ENCODE measurements around the gene FERMT3. TPM values are rescaled to one million over a fixed set of nuclear protein-coding genes. Genes with fewer than 3 reads are reported as not detected.
A peak's percentile ranks its signal among the peaks of the same experiment; 100 is the strongest.

The FERMT3 gene
- total and polyA plus RNA-seq, 2 of the 13 experiments (the other 11 are each of a cell fraction or from before 2014, with no cell fraction given), result 0.29 TPM; not detected in 1

GRCh38 chr11:64245797-64246620 lies 39.5 kb downstream of the FERMT3 start (continued):
- TF ChIP-seq ARID4A (CRISPR knock-in tag; IDR thresholded peaks at IDR 0.05; ENCODE audit: borderline replicate concordance) (peak; percentile 55; the same call in 1 of the 2 replicates), SKI (IDR thresholded peaks at IDR 0.05; ENCODE audit: partially characterized antibody) (no peak), HNF4G (IDR thresholded peaks at IDR 0.05; ENCODE audit: borderline replicate concordance, low read depth, low read length) (0 out of 2 replicates have a peak, but pooled peaks have one; percentile 33), HNF4G (CRISPR knock-in tag; IDR thresholded peaks at IDR 0.05; ENCODE audit: borderline replicate concordance, low read depth) (no peak), ZNF580 (CRISPR knock-in tag; IDR thresholded peaks at IDR 0.05; ENCODE audit: borderline replicate concordance, low read depth) (no peak), POLR2AphosphoS2 (IDR thresholded peaks at IDR 0.05; ENCODE audit: low read depth, low read length) (no peak), PCBP1 (IDR thresholded peaks at IDR 0.05; ENCODE audit: borderline replicate concordance, low read depth, low read length) (no peak), ZNF616 (CRISPR knock-in tag; IDR thresholded peaks at IDR 0.05; ENCODE audit: low read depth) (no peak), HMG20A (CRISPR knock-in tag; IDR thresholded peaks at IDR 0.05; ENCODE audit: borderline replicate concordance) (no peak), ZBTB39 (CRISPR knock-in tag; IDR thresholded peaks at IDR 0.05) (no peak), NFAT5 (CRISPR knock-in tag; IDR thresholded peaks at IDR 0.05) (no peak), HMGXB4 (CRISPR knock-in tag; IDR thresholded peaks at IDR 0.05; ENCODE audit: borderline replicate concordance in 1 of 2, low read depth in 1 of 2) (peak in 1 of 2 experiments; percentile 63; a peak in 2 of 4 replicates), SMYD3 (CRISPR knock-in tag; IDR thresholded peaks at IDR 0.05) (no peak)
